Natural killer cell treated with Interleukin-12 subunit alpha and Interleukin-12 subunit beta and Interleukin-15 and Interleukin-18, amount 100 ng/mL, for 72 hours (primary cell): ENCODE results near the gene SLC6A15. TPM values are rescaled to one million over a fixed set of nuclear protein-coding genes. Genes with fewer than 3 reads are reported as not detected.

ENCODE experiments used
- ATAC-seq, 2 donors: fragments of 150-1000 bp; cut with Tn5 transposase in 1 of 2; sonication (Bioruptor Pico), chemical (Tn5 transposase) in 1 of 2; 2 replicates each; pipeline ENCODE4 v1.10.0; 2021
- DNase-seq: peaks from one replicate; pipeline ENCODE4 v3.0.0; 2022; ENCODE audit warnings: low spot score
- H3K27ac Mint-ChIP-seq, 2 donors: 1 replicate in 1 of 2; 2 replicates in 1 of 2; pipeline ENCODE4 v1.8.0; 2022; ENCODE audit warnings: mixed read lengths in 2 of 2, mild to moderate bottlenecking in 1 of 2, moderate library complexity in 1 of 2
- H3K27me3 Mint-ChIP-seq, 2 donors: 1 replicate in 1 of 2; 2 replicates in 1 of 2; pipeline ENCODE4 v1.8.0; 2022; ENCODE audit warnings: mixed read lengths in 2 of 2
- H3K36me3 Mint-ChIP-seq: one replicate; pipeline ENCODE4 v1.8.0; 2022; ENCODE audit warnings: mixed read lengths
- H3K4me1 Mint-ChIP-seq, 2 donors: 1 replicate in 1 of 2; 2 replicates in 1 of 2; pipeline ENCODE4 v1.8.0; 2022; ENCODE audit warnings: low read depth in 2 of 2, mixed read lengths in 2 of 2, mild to moderate bottlenecking in 1 of 2
- H3K4me3 Mint-ChIP-seq: one replicate; pipeline ENCODE4 v1.8.0; 2022; ENCODE audit warnings: mixed read lengths
- H3K9me3 Mint-ChIP-seq: 2 replicates; pipeline ENCODE4 v1.8.0; 2022; ENCODE audit warnings: mixed read lengths
- total RNA-seq, 2 donors: library from RNA; stranded (reverse); gene quantifications; one replicate each; pipeline ENCODE4 v1.2.3, GENCODE V29; 2022

The SLC6A15 gene
- total RNA-seq, 2 donors from 2014 or later = not detected

- DNase-seq (no peak), ATAC-seq (no peak)
- Mint-ChIP-seq H3K9me3 (peaks cover 2% of the 10 kb centered on the region), H3K36me3 (no peaks in the 10 kb centered on the region), H3K4me1 (peaks cover 0 to 3% of the 10 kb centered on the region in 2 donors), H3K4me3 (no peak overlapping the region), H3K27me3 (peaks cover 11 to 15% of the 10 kb centered on the region in 2 donors), H3K27ac (no peak overlapping the region)
Measured at GRCh38 chr12:84911271-84912197, 1.1 kb downstream of the SLC6A15 start.

DNA sequence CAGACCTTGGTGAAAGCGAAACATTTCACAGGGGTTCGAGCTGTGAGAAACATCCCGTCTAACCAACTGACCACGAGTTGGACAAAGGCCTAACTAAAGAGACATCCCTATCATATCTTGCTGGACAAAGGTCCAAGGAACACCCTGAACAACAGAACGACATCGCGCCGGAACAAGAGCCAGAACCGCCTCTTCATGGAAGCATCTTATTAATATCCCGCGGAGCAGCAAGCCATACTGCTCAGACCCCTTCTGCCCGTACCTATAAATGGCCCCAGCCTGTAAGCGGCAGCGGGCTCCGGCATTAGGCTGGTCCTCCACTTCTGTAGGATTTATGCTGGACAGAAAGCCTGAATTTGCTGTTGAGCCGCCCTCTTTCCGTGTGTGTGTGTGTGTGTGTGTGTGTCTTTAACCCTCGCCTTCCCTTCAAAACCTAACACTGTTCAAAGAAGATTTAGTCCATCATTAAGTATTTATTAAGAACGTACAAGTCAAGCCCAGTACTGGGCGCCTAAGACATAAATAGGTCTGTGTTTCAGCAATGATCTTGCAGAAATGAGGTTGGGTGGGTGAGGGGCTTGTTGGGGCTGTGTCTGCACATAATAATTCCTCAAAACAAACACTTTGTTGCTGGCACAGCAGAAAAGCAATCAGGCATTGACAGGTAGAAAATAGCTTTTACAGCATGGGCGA is 1.9 kb downstream of the SLC6A15 start:
- Mint-ChIP-seq H3K27me3 (peaks cover 11 to 15% of the 10 kb centered on the region in 2 donors), H3K36me3 (no peaks in the 10 kb centered on the region), H3K9me3 (peaks cover 2% of the 10 kb centered on the region), H3K27ac (no peak overlapping the region), H3K4me3 (no peak overlapping the region), H3K4me1 (peaks cover 0 to 3% of the 10 kb centered on the region in 2 donors)
- ATAC-seq = no peak
- DNase-seq = no peak

- no peak overlapping the region for H3K4me3 Mint-ChIP-seq
- H3K4me1 Mint-ChIP-seq = no peaks in the 10 kb centered on the region
- ATAC-seq (no peak), DNase-seq (no peak)
- H3K27me3 Mint-ChIP-seq = no peaks in the 10 kb centered on the region
- H3K27ac Mint-ChIP-seq = no peak overlapping the region
- no peaks in the 10 kb centered on the region for H3K9me3 Mint-ChIP-seq
- no peaks in the 10 kb centered on the region for H3K36me3 Mint-ChIP-seq
Measured at GRCh38 chr12:84904051-84904450, 8.5 kb downstream of the SLC6A15 start.

- H3K27ac Mint-ChIP-seq = no peak overlapping the region
- H3K4me1 Mint-ChIP-seq = no peaks in the 10 kb centered on the region
Measured at GRCh38 chr12:84891106-84891838, 21.3 kb downstream of the SLC6A15 start.

GRCh38 chr12:84889818-84890217 is 22.8 kb downstream of the SLC6A15 start:
- no peak overlapping the region for H3K4me3 Mint-ChIP-seq
- H3K4me1 Mint-ChIP-seq = no peaks in the 10 kb centered on the region
- no peaks in the 10 kb centered on the region for H3K36me3 Mint-ChIP-seq
- ATAC-seq = no peak
- no peaks in the 10 kb centered on the region for H3K9me3 Mint-ChIP-seq
- no peaks in the 10 kb centered on the region for H3K27me3 Mint-ChIP-seq
- no peak for DNase-seq
- no peak overlapping the region for H3K27ac Mint-ChIP-seq

More at GRCh38 chr12:84891106-84891838, 21.3 kb downstream of the SLC6A15 start:
- Mint-ChIP-seq H3K27me3 (no peaks in the 10 kb centered on the region), H3K36me3 (no peaks in the 10 kb centered on the region), H3K4me3 (no peak overlapping the region), H3K9me3 (no peaks in the 10 kb centered on the region)
- DNase-seq = no peak
- no peak for ATAC-seq

GRCh38 chr12:84888861-84889260 is 23.7 kb downstream of the SLC6A15 start:
- H3K9me3 Mint-ChIP-seq = no peaks in the 10 kb centered on the region
- no peak for ATAC-seq
- no peak overlapping the region for H3K4me3 Mint-ChIP-seq
- no peak overlapping the region for H3K27ac Mint-ChIP-seq
- no peaks in the 10 kb centered on the region for H3K27me3 Mint-ChIP-seq
- no peaks in the 10 kb centered on the region for H3K36me3 Mint-ChIP-seq
- H3K4me1 Mint-ChIP-seq = no peaks in the 10 kb centered on the region
- no peak for DNase-seq

DNA sequence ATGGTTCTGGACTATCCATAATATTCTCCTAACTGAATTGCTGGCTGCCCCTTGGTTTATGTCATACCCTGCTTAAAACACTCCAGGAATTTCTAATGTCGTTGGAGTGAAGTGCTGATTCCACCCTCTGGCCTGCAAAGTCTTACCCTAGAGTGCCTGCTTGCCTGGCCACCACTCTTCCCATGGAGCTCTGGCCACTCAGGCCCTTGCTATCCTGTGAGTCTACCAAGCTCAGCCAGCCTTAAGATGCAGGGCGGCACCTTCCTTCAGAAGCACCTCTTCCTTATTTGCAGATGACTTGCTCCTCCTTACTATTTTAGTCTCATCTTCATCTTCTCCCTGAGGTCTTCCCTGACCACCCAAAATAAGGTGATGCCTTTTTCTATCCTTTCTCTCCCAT is 35.3 kb downstream of the SLC6A15 start:
- Mint-ChIP-seq H3K36me3 (no peaks in the 10 kb centered on the region), H3K27ac (no peak overlapping the region), H3K4me3 (no peak overlapping the region), H3K27me3 (no peaks in the 10 kb centered on the region), H3K9me3 (no peaks in the 10 kb centered on the region), H3K4me1 (no peaks in the 10 kb centered on the region)
- ATAC-seq (no peak), DNase-seq (no peak)

DNA sequence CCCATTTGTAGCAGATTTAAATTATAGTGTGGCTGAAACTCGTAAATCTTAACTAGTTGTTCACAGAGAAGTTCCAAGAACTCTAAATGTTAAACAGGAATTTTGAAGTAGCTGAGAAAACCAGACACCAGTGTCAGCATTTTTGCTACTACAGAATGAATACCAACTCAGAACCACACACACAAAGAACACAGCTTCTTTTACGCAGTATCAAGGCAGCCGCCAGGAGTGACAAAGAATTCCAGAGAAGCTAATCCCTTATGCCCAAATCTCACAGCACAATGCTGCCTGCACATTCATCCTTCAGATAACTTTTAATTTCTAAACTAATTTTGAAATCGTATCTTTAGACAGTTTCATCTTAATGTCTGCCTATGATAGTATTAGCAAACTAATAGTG is 37.4 kb downstream of the SLC6A15 start:
- Mint-ChIP-seq H3K27me3 (no peaks in the 10 kb centered on the region), H3K4me3 (no peak overlapping the region), H3K36me3 (no peaks in the 10 kb centered on the region), H3K9me3 (no peaks in the 10 kb centered on the region), H3K27ac (no peak overlapping the region), H3K4me1 (no peaks in the 10 kb centered on the region)
- DNase-seq (no peak), ATAC-seq (no peak)

DNA sequence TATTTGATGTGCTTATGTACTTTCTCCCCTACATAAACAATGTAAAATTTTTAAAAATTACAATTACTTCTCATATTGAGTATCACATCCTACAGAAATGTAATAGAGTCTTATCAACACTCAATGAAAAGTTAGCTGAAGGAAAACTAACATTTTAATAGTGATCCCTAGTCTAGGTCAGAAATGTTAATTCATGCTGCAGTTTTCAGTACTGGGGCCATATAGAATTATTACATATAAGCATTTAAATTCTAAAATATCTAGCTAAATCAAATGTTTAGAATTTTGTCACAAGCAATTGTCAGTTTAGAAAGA is 37.8 kb downstream of the SLC6A15 start:
- no peak overlapping the region for H3K27ac Mint-ChIP-seq
- no peaks in the 10 kb centered on the region for H3K9me3 Mint-ChIP-seq
- H3K4me3 Mint-ChIP-seq = no peak overlapping the region
- H3K4me1 Mint-ChIP-seq = no peaks in the 10 kb centered on the region
- no peaks in the 10 kb centered on the region for H3K27me3 Mint-ChIP-seq
- DNase-seq = no peak
- H3K36me3 Mint-ChIP-seq = no peaks in the 10 kb centered on the region
- ATAC-seq = no peak

DNA sequence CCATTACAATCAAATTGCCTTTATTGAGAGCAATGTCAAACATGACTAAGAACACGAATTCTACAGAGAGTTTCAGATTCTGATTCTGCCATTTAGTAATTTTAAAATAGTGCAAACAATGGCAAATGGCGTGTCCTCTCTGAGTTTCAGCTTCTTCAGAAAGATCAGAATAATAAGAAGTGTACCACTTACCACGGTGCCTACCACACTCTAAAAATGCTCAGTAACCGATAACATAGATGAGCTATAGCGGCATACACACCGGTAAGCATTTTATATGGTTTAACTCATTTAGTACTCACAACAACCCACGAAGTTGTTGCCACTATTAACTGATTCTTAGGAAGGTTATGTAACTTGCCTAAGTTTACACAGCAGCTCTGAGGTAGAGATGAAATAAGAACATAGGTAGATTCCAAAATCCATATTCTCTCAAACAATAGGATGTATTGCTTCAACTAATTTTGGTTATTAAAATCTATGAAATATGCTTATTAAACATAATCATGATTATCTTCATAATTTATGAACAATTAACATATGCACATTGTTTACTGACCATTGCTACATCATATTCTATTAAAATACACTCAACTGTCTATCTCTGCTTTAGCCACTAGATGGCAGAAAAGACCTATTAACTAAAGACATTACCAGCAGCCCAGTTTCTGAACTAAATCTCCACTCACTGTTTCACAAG is 38.3 kb downstream of the SLC6A15 start:
- Mint-ChIP-seq H3K27ac (no peak overlapping the region), H3K36me3 (no peaks in the 10 kb centered on the region), H3K27me3 (no peaks in the 10 kb centered on the region), H3K4me3 (no peak overlapping the region), H3K4me1 (no peaks in the 10 kb centered on the region), H3K9me3 (no peaks in the 10 kb centered on the region)
- ATAC-seq (no peak), DNase-seq (no peak)

DNA sequence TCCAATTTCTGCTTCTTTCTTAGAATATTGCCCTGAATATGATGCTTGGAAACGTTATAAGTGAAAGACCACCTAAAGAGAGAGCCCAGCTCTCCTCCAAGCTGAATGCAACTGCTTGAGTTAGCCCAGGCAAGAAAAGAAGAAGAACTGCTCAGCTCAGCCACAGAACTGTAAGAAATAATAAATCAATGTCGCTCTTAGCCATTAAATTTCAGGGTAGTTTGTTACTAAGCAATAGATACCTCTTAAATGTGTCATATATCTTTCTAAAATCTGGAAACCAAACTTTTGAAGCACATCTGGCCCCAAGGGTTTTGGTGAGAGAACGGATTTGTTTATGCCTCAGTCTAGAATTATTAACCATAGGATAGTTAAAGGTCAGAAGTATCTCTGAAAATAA is 50.4 kb downstream of the SLC6A15 start:
- H3K9me3 Mint-ChIP-seq = no peaks in the 10 kb centered on the region
- no peak overlapping the region for H3K4me3 Mint-ChIP-seq
- H3K36me3 Mint-ChIP-seq = no peaks in the 10 kb centered on the region
- no peaks in the 10 kb centered on the region for H3K4me1 Mint-ChIP-seq
- no peak overlapping the region for H3K27ac Mint-ChIP-seq
- DNase-seq (no peak), ATAC-seq (no peak)
- no peaks in the 10 kb centered on the region for H3K27me3 Mint-ChIP-seq

GRCh38 chr12:84860718-84861117 is 51.9 kb downstream of the SLC6A15 start:
- Mint-ChIP-seq H3K4me3 (no peak overlapping the region), H3K9me3 (no peaks in the 10 kb centered on the region), H3K27me3 (no peaks in the 10 kb centered on the region), H3K36me3 (no peaks in the 10 kb centered on the region), H3K27ac (no peak overlapping the region), H3K4me1 (no peaks in the 10 kb centered on the region)
- no peak for ATAC-seq
- DNase-seq = no peak

- no peaks in the 10 kb centered on the region for H3K27me3 Mint-ChIP-seq
- no peaks in the 10 kb centered on the region for H3K36me3 Mint-ChIP-seq
- no peaks in the 10 kb centered on the region for H3K9me3 Mint-ChIP-seq
- DNase-seq (no peak), ATAC-seq (no peak)
- no peak overlapping the region for H3K27ac Mint-ChIP-seq
- no peaks in the 10 kb centered on the region for H3K4me1 Mint-ChIP-seq
- H3K4me3 Mint-ChIP-seq = no peak overlapping the region
Measured at GRCh38 chr12:84858796-84859195, 53.8 kb downstream of the SLC6A15 start.
